ENCODE data around the gene HIP1.

- TF ChIP-seq CTCF (conservative IDR thresholded peaks at IDR 0.05) (no peak), EZH2 (IDR thresholded peaks at IDR 0.05; ENCODE audit: low read depth) (no peak)
Observed at GRCh38 chr7:75637854-75638593, 100.7 kb downstream of the HIP1 start.

Data from PC-9 (cell line).